Gastroesophageal sphincter (tissue), 3 donors: Measurements from ENCODE around the gene SH2D7.

Experiments used
- EP300 ChIP-seq: sonication (generic); formaldehyde crosslinking; IDR thresholded peaks from one replicate; pipeline ENCODE4 v1.6.1; 2017; ENCODE audit warnings: antibody characterized with exemption, mild to moderate bottlenecking
- POLR2A ChIP-seq, 2 donors: fragments of 450-650 bp; IDR thresholded peaks; one replicate each; pipeline ENCODE4 v1.6.1; 2017; ENCODE audit warnings: antibody characterized with exemption in 2 of 2, mild to moderate bottlenecking in 2 of 2, moderate library complexity in 1 of 2
- POLR2AphosphoS5 ChIP-seq: sonication (generic); formaldehyde crosslinking; IDR thresholded peaks from one replicate; pipeline ENCODE4 v1.6.1; 2017; ENCODE audit warnings: antibody characterized with exemption
- TF ChIP-seq, protein P1 (sequence below), 4 experiments: fragments of 200-600 bp in 2 of 4; fragments of 450-650 bp in 2 of 4; sonication (generic) in 1 of 4; IDR thresholded peaks; one replicate each; pipeline ENCODE4 v1.5.1; 2017 to 2019; ENCODE audit warnings: antibody characterized with exemption in 4 of 4, mild to moderate bottlenecking in 2 of 4, moderate library complexity in 2 of 4

DNA sequence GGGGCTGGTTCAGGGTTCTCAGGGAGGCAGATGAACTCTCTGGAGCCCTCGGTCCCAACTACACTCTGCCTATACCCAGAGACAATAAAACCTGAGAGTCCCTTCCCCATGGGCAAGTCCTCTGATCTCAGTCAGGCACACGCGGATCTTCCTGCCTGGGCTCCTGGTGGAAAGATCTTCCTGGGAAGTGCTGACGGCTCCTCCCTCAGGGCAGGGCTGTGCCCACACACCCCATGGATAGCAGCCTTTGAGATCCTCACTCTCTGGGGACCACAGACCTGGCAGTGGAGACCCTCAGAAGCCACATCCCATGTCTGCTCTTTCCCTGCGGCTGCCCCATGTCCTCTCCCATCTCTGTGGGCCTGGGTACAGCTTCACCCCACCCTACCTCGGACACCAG, 10.4 kb downstream of the SH2D7 start:
- TF ChIP-seq EP300: no peak
- TF ChIP-seq, protein P1, sequence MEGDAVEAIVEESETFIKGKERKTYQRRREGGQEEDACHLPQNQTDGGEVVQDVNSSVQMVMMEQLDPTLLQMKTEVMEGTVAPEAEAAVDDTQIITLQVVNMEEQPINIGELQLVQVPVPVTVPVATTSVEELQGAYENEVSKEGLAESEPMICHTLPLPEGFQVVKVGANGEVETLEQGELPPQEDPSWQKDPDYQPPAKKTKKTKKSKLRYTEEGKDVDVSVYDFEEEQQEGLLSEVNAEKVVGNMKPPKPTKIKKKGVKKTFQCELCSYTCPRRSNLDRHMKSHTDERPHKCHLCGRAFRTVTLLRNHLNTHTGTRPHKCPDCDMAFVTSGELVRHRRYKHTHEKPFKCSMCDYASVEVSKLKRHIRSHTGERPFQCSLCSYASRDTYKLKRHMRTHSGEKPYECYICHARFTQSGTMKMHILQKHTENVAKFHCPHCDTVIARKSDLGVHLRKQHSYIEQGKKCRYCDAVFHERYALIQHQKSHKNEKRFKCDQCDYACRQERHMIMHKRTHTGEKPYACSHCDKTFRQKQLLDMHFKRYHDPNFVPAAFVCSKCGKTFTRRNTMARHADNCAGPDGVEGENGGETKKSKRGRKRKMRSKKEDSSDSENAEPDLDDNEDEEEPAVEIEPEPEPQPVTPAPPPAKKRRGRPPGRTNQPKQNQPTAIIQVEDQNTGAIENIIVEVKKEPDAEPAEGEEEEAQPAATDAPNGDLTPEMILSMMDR (IDR thresholded peaks at IDR 0.05): no peak
- TF ChIP-seq POLR2A (IDR thresholded peaks at IDR 0.05): no peak
- no peak for TF ChIP-seq POLR2AphosphoS5
